Kidney (tissue), 2 donors: ENCODE measurements around the gene PEAK1. TPM values are rescaled to one million over a fixed set of nuclear protein-coding genes. Genes with fewer than 3 reads are reported as not detected.

Experiments
- polyA plus RNA-seq: library from polyadenylated mRNA; stranded (reverse); fragments of 350-450 nt; fragmentation: Illumina TruSeq; extraction: RNeasy Lipid Tissue Mini Kit (QIAGEN cat#74804); gene quantifications from one replicate; pipeline ENCODE4 v1.2.3, GENCODE V29; 2014; ENCODE audit warnings: low read depth, low replicate concordance; ENCODE audit not compliant: insufficient read depth
- total RNA-seq: library from RNA; stranded (reverse); fragmentation: NEBNext Ultra II Directional; extraction: Animal tissue kit (Norgen Biotek cat#: 25700); gene quantifications from one replicate; pipeline ENCODE4 v1.2.1, GENCODE V29; 2021
- donor health status: DM: yes; HTN: yes; CAD: no.

Gene PEAK1
- total and polyA plus RNA-seq, 2 donors from 2014 or later, result 2.9 to 50.3 TPM

Other genes with a start within 250 kb of the PEAK1 start
- 38.7 TPM for gene HMG20A, start 784 bp upstream of the PEAK1 start, total RNA-seq
- gene HMG20A, start 784 bp upstream of the PEAK1 start, polyA plus RNA-seq, result 16.8 TPM
- gene LINGO1, start 212.8 kb upstream of the PEAK1 start, total RNA-seq, result 3.9 TPM
- 6.8 TPM for gene LINGO1, start 212.8 kb upstream of the PEAK1 start, polyA plus RNA-seq